SK-N-SH (cell line): Measurements from ENCODE around the gene GMCL1. TPM values are rescaled to one million over a fixed set of nuclear protein-coding genes. Genes with fewer than 3 reads are reported as not detected.

Experiments used
- CTCF ChIA-PET: fragments of 300-600, 350-600 bp; formaldehyde crosslinking; extraction: SDS; loops from one replicate; lab custom pipeline; 2021; lab: Yijun Ruan, JAX
- POLR2A ChIA-PET: fragments of 350-600 bp; sonication (Branson Sonifier 250); formaldehyde crosslinking; extraction: SDS; loops from one replicate; lab custom pipeline; 2020; ENCODE audit warnings: antibody characterized with exemption, inconsistent platforms; lab: Yijun Ruan, JAX
- DNase-seq: peaks from one replicate; pipeline ENCODE4 v3.0.0; 2012
- H2AFZ ChIP-seq: fragments of 200-600 bp; sonication (generic); 2 replicates; pipeline ENCODE4 v1.8.1; 2016; ENCODE audit warnings: antibody characterized with exemption, mild to moderate bottlenecking, low read depth
- H3F3A ChIP-seq: fragments of 200-600 bp; sonication (generic); replicated peaks from 2 replicates; pipeline ENCODE3; 2016; ENCODE audit warnings: antibody characterized with exemption, mild to moderate bottlenecking; ENCODE audit not compliant: insufficient read depth
- H3K27ac ChIP-seq, 2 experiments: fragments of 200-500 bp in 1 of 2; fragments of 200-600 bp in 1 of 2; sonication (Bioruptor generic) in 1 of 2; sonication (generic), shearing (Covaris generic) in 1 of 2; 2 replicates each; pipeline versions ENCODE4 v1.5.1 to v1.6.1; 2014 to 2016; ENCODE audit warnings: low read depth in 2 of 2, inconsistent platforms in 1 of 2, low read length in 1 of 2, mild to moderate bottlenecking in 1 of 2, mixed read lengths in 1 of 2
- H3K27me3 ChIP-seq: fragments of 200-600 bp; sonication (generic), shearing (Covaris generic); 2 replicates; pipeline ENCODE4 v1.6.1; 2016; ENCODE audit warnings: mixed run types; ENCODE audit not compliant: insufficient read depth
- H3K36me3 ChIP-seq, 2 experiments: fragments of 200-500 bp in 1 of 2; fragments of 200-600 bp in 1 of 2; sonication (Bioruptor generic) in 1 of 2; sonication (generic) in 1 of 2; replicated peaks in 1 of 2; 2 replicates each; pipeline versions ENCODE3 to v1.5.1; 2014 to 2016; ENCODE audit warnings: low read length in 1 of 2, mild to moderate bottlenecking in 1 of 2; ENCODE audit not compliant: insufficient read depth in 2 of 2, control insufficient read depth in 1 of 2
- H3K4me1 ChIP-seq, 2 experiments: fragments of 200-500 bp in 1 of 2; fragments of 200-600 bp in 1 of 2; sonication (Bioruptor generic) in 1 of 2; sonication (generic), shearing (Covaris generic) in 1 of 2; 2 replicates each; pipeline versions ENCODE4 v1.5.1 to v1.6.1; 2014 to 2016; ENCODE audit warnings: low read depth in 1 of 2, low read length in 1 of 2, mixed run types in 1 of 2; ENCODE audit not compliant: insufficient read depth in 2 of 2, control insufficient read depth in 1 of 2
- H3K4me2 ChIP-seq: fragments of 200-600 bp; sonication (generic), shearing (Covaris generic); 2 replicates; pipeline ENCODE4 v1.6.1; 2017; ENCODE audit warnings: mixed run types
- H3K4me3 ChIP-seq, 2 experiments: fragments of 200-500 bp in 1 of 2; fragments of 200-600 bp in 1 of 2; sonication (Bioruptor generic) in 1 of 2; sonication (generic), shearing (Covaris generic) in 1 of 2; 2 replicates each; pipeline versions ENCODE4 v1.5.1 to v1.8.1; 2014 to 2016; ENCODE audit warnings: low read depth in 2 of 2, inconsistent platforms in 1 of 2, low read length in 1 of 2, mild to moderate bottlenecking in 1 of 2, mixed read lengths in 1 of 2, moderate library complexity in 1 of 2
- H3K79me2 ChIP-seq: fragments of 200-600 bp; sonication (generic); 2 replicates; pipeline ENCODE4 v1.8.1; 2017; ENCODE audit warnings: mild to moderate bottlenecking; ENCODE audit not compliant: insufficient read depth
- H3K9ac ChIP-seq: fragments of 200-600 bp; sonication (generic); 2 replicates; pipeline ENCODE4 v1.6.1; 2017; ENCODE audit warnings: mixed run types
- H3K9me2 ChIP-seq: fragments of 200-600 bp; sonication (generic); 2 replicates; pipeline ENCODE4 v1.6.1; 2017; ENCODE audit warnings: mixed run types
- H3K9me3 ChIP-seq: fragments of 200-600 bp; sonication (generic); 2 replicates; pipeline ENCODE4 v1.6.1; 2017; ENCODE audit warnings: mixed run types, mild to moderate bottlenecking, moderate library complexity
- H4K20me1 ChIP-seq: fragments of 200-600 bp; sonication (generic); 2 replicates; pipeline ENCODE4 v1.6.1; 2017; ENCODE audit warnings: mild to moderate bottlenecking, mixed run types; ENCODE audit not compliant: insufficient read depth
- CHD2 ChIP-seq: fragments of 150-350 bp; IDR thresholded peaks from 2 replicates; pipeline ENCODE4 v1.6.1; 2018; ENCODE audit warnings: low read length; ENCODE audit not compliant: partially characterized antibody
- EP300 ChIP-seq, 2 experiments: IDR thresholded peaks; 2 replicates each; pipeline versions ENCODE4 v1.4.0 to v1.6.1; 2012; ENCODE audit warnings: borderline replicate concordance in 1 of 2, low read depth in 1 of 2, low read length in 1 of 2
- FOXJ3 ChIP-seq: sonication (generic); formaldehyde crosslinking; IDR thresholded peaks from 2 replicates; pipeline ENCODE4 v1.5.1; 2020; ENCODE audit warnings: mild to moderate bottlenecking, missing genetic modification reagents
- FOXM1 ChIP-seq: IDR thresholded peaks from 2 replicates; pipeline ENCODE4 v1.4.0; 2012; ENCODE audit warnings: low read depth, mild to moderate bottlenecking
- JUND ChIP-seq: IDR thresholded peaks from 2 replicates; pipeline ENCODE4 v1.4.0; 2012
- MEF2A ChIP-seq: IDR thresholded peaks from 2 replicates; pipeline ENCODE4 v1.4.0; 2012; ENCODE audit warnings: low read depth, borderline replicate concordance
- MXI1 ChIP-seq: IDR thresholded peaks from 2 replicates; pipeline ENCODE4 v1.6.1; 2012; ENCODE audit warnings: mild to moderate bottlenecking, low read depth, low read length, improper control_type of control experiment
- NRF1 ChIP-seq: IDR thresholded peaks from 2 replicates; pipeline ENCODE4 v1.6.1; 2012; ENCODE audit warnings: low read depth, mild to moderate bottlenecking, low read length
- POLR2AphosphoS5 ChIP-seq: IDR thresholded peaks from 2 replicates; pipeline ENCODE4 v1.6.1; 2012; ENCODE audit warnings: low read depth, low read length
- RFX5 ChIP-seq: IDR thresholded peaks from 2 replicates; pipeline ENCODE4 v1.6.1; 2012; ENCODE audit warnings: mild to moderate bottlenecking, improper control_type of control experiment, low read length
- SIN3A ChIP-seq: IDR thresholded peaks from 2 replicates; pipeline ENCODE4 v1.6.1; 2012; ENCODE audit warnings: low read depth, mild to moderate bottlenecking, low read length, moderate library complexity, borderline replicate concordance
- SMC3 ChIP-seq: IDR thresholded peaks from 2 replicates; pipeline ENCODE4 v1.6.1; 2012; ENCODE audit warnings: low read depth, low read length, improper control_type of control experiment
- TAF1 ChIP-seq: IDR thresholded peaks from 2 replicates; pipeline ENCODE4 v1.6.1; 2012; ENCODE audit warnings: low read depth, mild to moderate bottlenecking, low read length, moderate library complexity, borderline replicate concordance
- TEAD4 ChIP-seq: IDR thresholded peaks from 2 replicates; pipeline ENCODE4 v1.4.0; 2012; ENCODE audit warnings: mild to moderate bottlenecking, borderline replicate concordance; ENCODE audit not compliant: insufficient read depth
- YY1 ChIP-seq: IDR thresholded peaks from 2 replicates; pipeline ENCODE4 v1.4.0; 2012; ENCODE audit warnings: low read depth, mild to moderate bottlenecking
- WGBS: methylation state at CpG from one replicate; pipeline ENCODE4 v1.1.6; 2017; ENCODE audit warnings: low lambda C conversion rate; 5-methylcytosine and 5-hydroxymethylcytosine counted together
- polyA plus RNA-seq, 3 experiments: library from polyadenylated mRNA; depleted of rRNA; stranded (reverse); fragments of >200 nt; gene quantifications; 2 replicates each; pipeline ENCODE4 v1.2.3, GENCODE V29; 2012
- TF ChIP-seq, protein P1 (sequence below): IDR thresholded peaks from 2 replicates; pipeline ENCODE4 v1.4.0; 2012; ENCODE audit warnings: low read depth, borderline replicate concordance
- TF ChIP-seq, protein P2 (sequence below): fragments of 150-350 bp; IDR thresholded peaks from 2 replicates; pipeline ENCODE4 v1.6.1; 2017; ENCODE audit warnings: antibody characterized with exemption, low read length, low read depth, borderline replicate concordance
- TF ChIP-seq, protein P3 (sequence below): IDR thresholded peaks from 2 replicates; pipeline ENCODE4 v1.4.0; 2012; ENCODE audit warnings: low read depth

The GMCL1 gene
- polyA plus RNA-seq, 1 of the 3 experiments (the other 2 are of a cell fraction): 6.2 TPM

DNA sequence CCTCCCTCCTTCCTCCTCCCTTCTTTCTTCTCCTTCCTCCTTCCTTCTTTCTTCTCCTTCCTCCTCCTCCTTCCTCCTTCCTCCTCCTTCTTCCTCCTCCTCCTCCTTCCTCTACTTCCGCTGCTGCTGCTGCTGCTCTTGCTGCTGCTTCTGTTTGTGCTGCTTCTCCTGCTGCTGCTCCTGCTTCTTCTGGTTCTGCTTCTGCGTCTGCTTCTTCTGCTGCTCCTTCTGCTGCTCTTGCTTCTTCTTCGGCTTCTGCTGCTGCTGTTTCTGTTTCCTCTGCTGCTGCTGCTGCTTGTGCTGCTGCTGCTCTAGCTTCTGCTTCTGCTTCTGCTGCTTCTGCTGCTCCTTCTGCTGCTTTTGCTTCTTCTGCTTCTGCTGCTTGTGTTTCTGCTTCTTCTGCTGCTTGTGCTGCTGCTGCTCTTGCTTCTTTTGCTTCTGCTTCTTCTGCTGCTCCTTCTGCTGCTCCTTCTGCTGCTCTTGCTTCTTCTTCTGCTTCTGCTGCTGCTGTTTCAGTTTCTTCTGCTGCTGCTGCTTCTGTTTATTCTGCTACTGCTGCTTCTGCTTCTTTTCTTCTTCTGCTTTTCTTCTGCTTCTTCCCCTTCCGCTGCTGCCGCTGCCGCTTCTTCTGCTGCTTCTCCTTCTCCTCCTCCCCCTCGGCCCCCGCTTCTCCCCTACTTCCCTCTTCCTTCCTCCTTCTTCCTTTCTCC lies 72.9 kb downstream of the GMCL1 start:
- TF ChIP-seq EP300 (IDR thresholded peaks at IDR 0.05; ENCODE audit: borderline replicate concordance in 1 of 2, low read depth in 1 of 2, low read length in 1 of 2) (no peak), CHD2 (no peak), FOXM1 (no peak), TEAD4 (no peak), SMC3 (no peak), POLR2AphosphoS5 (no peak), RFX5 (no peak), MEF2A (no peak), YY1 (no peak), JUND (no peak), MXI1 (no peak), FOXJ3 (CRISPR knock-in tag) (no peak), TAF1 (no peak), SIN3A (no peak), NRF1 (no peak)
- TF ChIP-seq, protein P1, sequence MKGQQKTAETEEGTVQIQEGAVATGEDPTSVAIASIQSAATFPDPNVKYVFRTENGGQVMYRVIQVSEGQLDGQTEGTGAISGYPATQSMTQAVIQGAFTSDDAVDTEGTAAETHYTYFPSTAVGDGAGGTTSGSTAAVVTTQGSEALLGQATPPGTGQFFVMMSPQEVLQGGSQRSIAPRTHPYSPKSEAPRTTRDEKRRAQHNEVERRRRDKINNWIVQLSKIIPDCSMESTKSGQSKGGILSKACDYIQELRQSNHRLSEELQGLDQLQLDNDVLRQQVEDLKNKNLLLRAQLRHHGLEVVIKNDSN: no peak
- TF ChIP-seq, protein P2, sequence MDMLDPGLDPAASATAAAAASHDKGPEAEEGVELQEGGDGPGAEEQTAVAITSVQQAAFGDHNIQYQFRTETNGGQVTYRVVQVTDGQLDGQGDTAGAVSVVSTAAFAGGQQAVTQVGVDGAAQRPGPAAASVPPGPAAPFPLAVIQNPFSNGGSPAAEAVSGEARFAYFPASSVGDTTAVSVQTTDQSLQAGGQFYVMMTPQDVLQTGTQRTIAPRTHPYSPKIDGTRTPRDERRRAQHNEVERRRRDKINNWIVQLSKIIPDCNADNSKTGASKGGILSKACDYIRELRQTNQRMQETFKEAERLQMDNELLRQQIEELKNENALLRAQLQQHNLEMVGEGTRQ: no peak
- TF ChIP-seq, protein P3, sequence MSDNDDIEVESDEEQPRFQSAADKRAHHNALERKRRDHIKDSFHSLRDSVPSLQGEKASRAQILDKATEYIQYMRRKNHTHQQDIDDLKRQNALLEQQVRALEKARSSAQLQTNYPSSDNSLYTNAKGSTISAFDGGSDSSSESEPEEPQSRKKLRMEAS: no peak
- Histone ChIP-seq H3K9ac (no peak overlapping the region), H3K9me2 (no peaks in the 10 kb centered on the region; the same call in 1 of the 2 replicates), H2AFZ (no peak overlapping the region), H3F3A (peaks cover 23% of the 10 kb centered on the region), H3K27me3 (no peaks in the 10 kb centered on the region), H3K9me3 (no peaks in the 10 kb centered on the region), H3K4me3 (no peak overlapping the region), H3K4me2 (no peak overlapping the region), H3K79me2 (peaks cover 44% of the 10 kb centered on the region), H4K20me1 (0 out of 2 replicates have a peak, but pooled peaks cover 4% of the 10 kb centered on the region), H3K27ac (no peak overlapping the region), H3K36me3 (peaks cover 65 to 71% of the 10 kb centered on the region in 2 experiments), H3K4me1 (no peaks in the 10 kb centered on the region)
- CTCF ChIA-PET: interaction anchor here (0.9 to 1.4 kb wide), 2 partner anchors 10 to 177 kb away, joined by 3 to 6 read pairs; no protein-coding TSS in a partner anchor
- 96% methylated on average over 8 of the region's 8 CpGs for WGBS
- POLR2A ChIA-PET: no interaction called here
- no peak for DNase-seq
